Measurements from ENCODE around the gene PDZD4.

PDZD4 gene

GRCh38 chrX:153814591-153815315 lies 15.6 kb downstream of the PDZD4 start:
- no peak overlapping the region for H3K4me3 ChIP-seq (ENCODE audit: low read depth, low read length, poor library complexity, severe bottlenecking)
- no peaks in the 10 kb centered on the region for H4K20me1 ChIP-seq (ENCODE audit: insufficient read depth, low read length)
- no peaks in the 10 kb centered on the region for H3F3A ChIP-seq (ENCODE audit: insufficient read depth, low read length)
- no peaks in the 10 kb centered on the region for H3K79me2 ChIP-seq (ENCODE audit: insufficient read depth, low read length)
- H3K36me3 ChIP-seq (ENCODE audit: insufficient read depth, low read length): no peaks in the 10 kb centered on the region
- H3K4me2 ChIP-seq (ENCODE audit: low read length): no peak overlapping the region
- H2AFZ ChIP-seq (ENCODE audit: low read length): no peak overlapping the region
- no peaks in the 10 kb centered on the region for H3K9me2 ChIP-seq (ENCODE audit: low read depth, low read length)
- no peaks in the 10 kb centered on the region for H3K4me1 ChIP-seq (ENCODE audit: insufficient read depth, low read length, severe bottlenecking)
- no peaks in the 10 kb centered on the region for H3K27me3 ChIP-seq (ENCODE audit: insufficient read depth, low read length)
- no peak overlapping the region for H3K27ac ChIP-seq (ENCODE audit: low read depth, low read length, poor library complexity, severe bottlenecking)
- H3K9me3 ChIP-seq (ENCODE audit: low read length): no peaks in the 10 kb centered on the region
- H3K9ac ChIP-seq (ENCODE audit: low read length): no peak overlapping the region
- no peak for TF ChIP-seq EZH2 (IDR thresholded peaks at IDR 0.05; ENCODE audit: borderline replicate concordance, low read length)
- TF ChIP-seq CTCF (IDR thresholded peaks at IDR 0.05; ENCODE audit: low read length): no peak

- TF ChIP-seq CTCF (IDR thresholded peaks at IDR 0.05; ENCODE audit: low read length) (no peak), EZH2 (IDR thresholded peaks at IDR 0.05; ENCODE audit: borderline replicate concordance, low read length) (no peak)
Measured at GRCh38 chrX:153813161-153813560, 17.2 kb downstream of the PDZD4 start.

GRCh38 chrX:153812220-153812619 lies 18.1 kb downstream of the PDZD4 start:
- no peak for TF ChIP-seq EZH2 (IDR thresholded peaks at IDR 0.05; ENCODE audit: borderline replicate concordance, low read length)
- no peak for TF ChIP-seq CTCF (IDR thresholded peaks at IDR 0.05; ENCODE audit: low read length)
- Histone ChIP-seq H2AFZ (ENCODE audit: low read length) (no peak overlapping the region), H3K9me3 (ENCODE audit: low read length) (no peaks in the 10 kb centered on the region), H3K4me3 (ENCODE audit: low read depth, low read length, poor library complexity, severe bottlenecking) (no peak overlapping the region), H3K9me2 (ENCODE audit: low read depth, low read length) (no peaks in the 10 kb centered on the region), H3K27ac (ENCODE audit: low read depth, low read length, poor library complexity, severe bottlenecking) (no peak overlapping the region), H3K36me3 (ENCODE audit: insufficient read depth, low read length) (no peaks in the 10 kb centered on the region), H3K4me1 (ENCODE audit: insufficient read depth, low read length, severe bottlenecking) (no peaks in the 10 kb centered on the region), H3K79me2 (ENCODE audit: insufficient read depth, low read length) (no peaks in the 10 kb centered on the region), H3K9ac (ENCODE audit: low read length) (no peak overlapping the region), H4K20me1 (ENCODE audit: insufficient read depth, low read length) (no peaks in the 10 kb centered on the region), H3K4me2 (ENCODE audit: low read length) (no peak overlapping the region), H3K27me3 (ENCODE audit: insufficient read depth, low read length) (no peaks in the 10 kb centered on the region), H3F3A (ENCODE audit: insufficient read depth, low read length) (no peaks in the 10 kb centered on the region)

More at GRCh38 chrX:153813161-153813560, 17.2 kb downstream of the PDZD4 start:
- no peaks in the 10 kb centered on the region for H3K4me1 ChIP-seq (ENCODE audit: insufficient read depth, low read length, severe bottlenecking)
- H3K4me3 ChIP-seq (ENCODE audit: low read depth, low read length, poor library complexity, severe bottlenecking): no peak overlapping the region
- H4K20me1 ChIP-seq (ENCODE audit: insufficient read depth, low read length): no peaks in the 10 kb centered on the region
- no peak overlapping the region for H3K9ac ChIP-seq (ENCODE audit: low read length)
- H3K27me3 ChIP-seq (ENCODE audit: insufficient read depth, low read length): no peaks in the 10 kb centered on the region
- H2AFZ ChIP-seq (ENCODE audit: low read length): no peak overlapping the region
- H3K9me3 ChIP-seq (ENCODE audit: low read length): no peaks in the 10 kb centered on the region
- H3K27ac ChIP-seq (ENCODE audit: low read depth, low read length, poor library complexity, severe bottlenecking): no peak overlapping the region
- H3K9me2 ChIP-seq (ENCODE audit: low read depth, low read length): no peaks in the 10 kb centered on the region
- H3F3A ChIP-seq (ENCODE audit: insufficient read depth, low read length): no peaks in the 10 kb centered on the region
- H3K4me2 ChIP-seq (ENCODE audit: low read length): no peak overlapping the region
- H3K36me3 ChIP-seq (ENCODE audit: insufficient read depth, low read length): no peaks in the 10 kb centered on the region
- H3K79me2 ChIP-seq (ENCODE audit: insufficient read depth, low read length): no peaks in the 10 kb centered on the region
